SKM-1 (cell line): Measurements from ENCODE around the gene SLC27A5.
"Not testable (repeated sequence)": the region's sequence is repeated elsewhere in the genome, so short reads cannot be mapped to it uniquely, and the experiment has no call there.

Source experiments
- DNase-seq: peaks from one replicate; lab custom pipeline; 2025; ENCODE audit not compliant: unreplicated experiment; lab: John Stamatoyannopoulos, UW

SLC27A5 gene

GRCh38 chr19:58522709-58523108, 10.9 kb upstream of the SLC27A5 start:
- no peak for DNase-seq

- DNase-seq = no peak
Measured at GRCh38 chr19:58521651-58522050, 9.9 kb upstream of the SLC27A5 start.

DNA sequence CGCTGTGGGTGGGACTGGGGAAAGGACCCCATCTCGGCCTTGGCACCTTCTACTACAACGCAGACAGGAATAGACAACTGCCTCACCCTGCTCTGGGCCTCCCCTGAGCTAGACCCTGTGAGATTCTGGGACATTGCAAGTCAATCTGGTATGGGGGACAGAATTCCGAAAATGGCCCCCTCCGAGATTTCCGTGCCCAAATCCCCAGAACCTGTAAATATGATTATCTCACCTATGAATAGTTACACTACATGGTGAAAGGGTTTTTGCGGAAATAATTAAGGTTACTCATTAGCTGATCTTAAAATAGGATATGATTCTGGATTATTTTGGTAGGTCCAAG, 8.4 kb upstream of the SLC27A5 start:
- DNase-seq = no peak

- peak; percentile 66 for DNase-seq
Measured at GRCh38 chr19:58519355-58520256, 7.8 kb upstream of the SLC27A5 start, which contains the start of gene ZBTB45. Gene ZBTB45, minus strand, starts transcription at chr19:58519810. Its CDS starts 2,137 bp downstream, at chr19:58517673.

DNA sequence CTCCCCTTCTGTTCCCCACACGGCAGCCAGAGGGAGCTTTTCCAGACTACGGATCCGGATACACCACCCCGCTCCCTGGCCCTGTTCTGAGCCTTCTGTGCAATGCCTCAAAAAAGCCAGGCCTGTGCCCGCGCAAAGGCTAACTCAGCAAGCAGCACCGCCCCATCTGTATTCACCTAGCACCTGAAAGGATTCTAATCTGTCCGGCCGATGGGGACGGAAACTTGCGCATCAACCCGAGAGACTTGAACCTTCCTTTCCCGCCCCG, 7.2 kb upstream of the SLC27A5 start:
- DNase-seq = peak; percentile 0

DNA sequence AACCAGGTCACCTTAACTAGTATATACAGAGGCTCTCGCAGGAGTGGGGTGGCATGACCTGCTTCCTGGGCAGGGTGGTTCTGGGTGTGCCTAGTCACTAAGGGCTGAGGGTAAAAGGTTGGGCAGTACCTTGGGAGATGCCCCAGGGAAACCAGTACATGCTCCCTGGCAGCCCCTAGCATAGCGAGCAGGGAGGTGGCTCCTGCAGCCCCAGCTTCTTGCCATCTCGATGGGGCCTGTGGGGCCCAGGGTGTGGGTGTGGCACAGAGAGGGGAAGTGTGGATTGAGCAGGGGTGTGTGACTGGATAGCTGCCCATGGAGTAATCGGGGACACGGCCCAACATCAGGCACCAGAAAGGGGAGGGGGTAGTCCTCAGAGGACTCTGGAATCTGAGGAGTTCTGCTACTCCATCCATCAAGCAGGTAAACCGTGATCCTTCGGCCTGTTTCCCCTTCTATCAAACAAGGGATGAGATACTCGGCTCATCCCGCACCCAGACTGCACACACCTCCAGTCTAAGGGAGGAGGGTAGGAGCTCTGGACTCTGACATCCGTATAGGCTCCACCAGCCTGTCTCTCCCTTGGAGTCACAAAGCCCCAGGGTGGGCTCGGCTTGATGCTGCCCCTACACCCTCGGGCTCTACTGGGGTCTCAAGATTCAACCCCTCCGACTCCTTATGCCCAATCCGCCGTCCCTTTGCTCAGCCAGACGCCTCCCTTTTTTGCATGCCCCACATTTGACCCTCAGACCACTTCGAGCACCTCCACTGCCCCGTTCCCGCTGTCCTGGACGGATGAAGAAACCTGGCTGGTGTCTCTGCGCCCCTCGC, 6.7 kb upstream of the SLC27A5 start:
- DNase-seq = no peak

DNA sequence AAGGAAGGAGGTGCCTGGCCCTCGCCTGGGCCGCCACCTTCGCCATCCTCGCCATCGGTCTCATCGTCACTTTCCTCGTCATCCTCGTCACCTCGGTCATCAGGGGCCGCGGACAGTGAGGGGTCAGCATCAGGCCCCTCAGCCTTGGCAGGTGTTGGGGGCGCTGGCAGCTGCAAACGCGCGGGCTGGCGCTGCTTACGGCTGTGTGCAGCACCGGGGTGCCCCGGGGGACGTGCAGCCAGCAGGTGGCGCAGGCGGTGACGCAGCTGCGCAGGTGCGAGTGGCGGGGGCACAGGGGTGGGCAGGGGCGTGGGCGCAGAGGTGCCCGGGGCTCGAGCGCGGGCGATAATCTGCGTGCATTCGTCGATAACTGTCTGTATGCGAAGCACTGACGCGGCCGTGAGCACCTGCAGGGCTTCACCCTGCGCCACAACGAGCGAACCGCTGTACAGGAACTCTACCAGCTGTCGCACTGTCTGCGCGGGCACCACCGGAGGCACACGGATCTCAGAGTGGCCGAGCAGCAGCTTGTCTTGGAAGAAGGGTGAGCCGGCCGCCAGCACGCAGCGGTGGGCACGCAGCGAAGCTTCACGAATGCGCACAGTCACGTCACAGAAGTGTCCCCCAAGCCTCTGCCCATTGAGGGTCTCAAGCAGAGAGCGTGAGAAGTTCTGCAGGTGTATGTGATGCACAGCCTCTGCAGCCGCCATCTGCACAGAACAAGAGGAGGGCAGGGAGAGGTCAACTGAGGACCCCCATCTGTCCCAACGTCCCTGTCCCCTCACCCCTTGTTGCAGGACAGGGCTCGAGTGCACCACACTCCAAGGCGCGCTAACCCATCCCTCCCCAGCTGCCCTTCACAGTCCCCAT, 5.4 kb upstream of the SLC27A5 start:
- no peak for DNase-seq

- no peak for DNase-seq
Measured at GRCh38 chr19:58516246-58516836, 4.5 kb upstream of the SLC27A5 start.

DNA sequence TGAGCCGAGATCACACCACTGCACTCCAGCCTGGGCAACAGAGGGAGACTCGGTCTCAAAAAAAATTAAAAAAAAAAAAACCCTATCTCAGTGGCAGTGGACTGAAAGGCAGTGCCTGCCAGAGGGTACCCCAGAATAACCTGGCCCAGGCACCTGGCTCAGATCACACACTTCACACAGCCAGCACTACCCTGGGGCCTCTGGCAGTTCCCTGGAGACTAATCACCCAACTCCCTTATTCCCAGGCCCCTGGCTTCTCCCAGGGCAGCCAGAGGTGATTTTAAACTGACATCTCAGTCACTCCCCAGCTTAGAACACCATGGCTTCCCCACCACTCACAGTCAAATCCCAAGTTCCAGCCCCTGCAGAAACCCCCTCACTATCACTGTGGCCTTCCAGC, 3.5 kb upstream of the SLC27A5 start:
- DNase-seq = no peak

- no peak for DNase-seq
Measured at GRCh38 chr19:58514564-58515022, 2.8 kb upstream of the SLC27A5 start.

GRCh38 chr19:58513694-58514563, 2.1 kb upstream of the SLC27A5 start:
- peak; percentile 17 for DNase-seq

DNA sequence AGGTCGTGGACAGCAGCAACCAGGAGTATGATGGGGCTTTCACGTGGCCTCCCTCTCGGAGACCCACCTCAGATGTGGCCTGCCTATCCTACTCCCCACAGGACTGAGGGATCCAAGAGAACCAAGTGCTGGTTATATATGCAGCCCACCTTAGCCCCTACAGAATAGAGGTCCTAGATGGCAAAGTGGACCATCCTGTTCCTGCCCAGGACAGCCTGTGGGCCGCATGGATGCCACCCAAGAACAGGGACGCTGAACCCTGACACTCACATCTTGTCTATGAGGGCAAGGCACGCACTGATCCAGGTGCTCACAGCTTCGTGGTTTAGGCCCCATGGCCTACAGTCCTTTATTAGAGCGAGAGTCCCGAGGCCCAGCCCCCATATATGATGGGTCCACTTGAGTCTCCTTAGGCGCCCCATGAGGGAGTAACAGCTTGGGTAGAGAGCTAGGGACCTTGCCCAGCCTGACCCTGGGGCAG, 1.5 kb upstream of the SLC27A5 start:
- no peak for DNase-seq

DNA sequence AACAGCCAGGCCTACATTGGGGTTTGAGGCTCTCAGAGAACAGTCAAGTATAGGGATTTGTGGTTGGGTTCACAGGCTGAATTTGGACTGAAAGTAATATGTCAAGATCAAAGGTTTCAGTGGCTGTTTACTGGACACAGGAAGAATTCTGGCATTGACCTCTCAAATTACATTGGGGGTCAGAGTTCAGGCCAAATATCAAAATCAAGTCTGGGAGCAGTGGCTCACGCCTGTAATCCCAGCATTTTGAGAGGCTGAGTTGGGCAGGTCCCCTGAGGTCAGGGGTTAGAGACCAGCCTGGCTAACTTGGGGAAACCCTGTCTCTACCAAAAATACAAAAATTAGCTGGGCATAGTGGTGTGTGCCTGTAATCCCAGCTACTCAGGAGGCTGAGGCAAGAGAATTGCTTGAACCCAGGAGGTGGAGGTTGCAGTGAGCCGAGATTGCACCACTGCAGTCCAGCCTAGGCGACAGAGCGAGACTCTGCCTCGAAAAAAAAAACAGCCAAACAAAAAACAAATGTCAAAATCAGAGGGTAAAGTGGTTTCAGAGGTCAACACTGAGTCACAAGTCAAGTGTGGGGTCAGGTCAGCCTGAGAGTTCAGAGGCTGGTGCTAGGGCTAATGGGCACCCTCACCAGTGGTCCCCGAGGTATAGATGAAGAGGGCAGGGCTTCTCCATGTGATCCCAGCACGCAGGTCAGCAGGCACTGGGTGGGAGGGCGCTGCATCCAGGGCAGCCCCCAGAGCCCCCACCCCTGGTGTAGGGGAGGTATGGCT, 1.5 kb downstream of the SLC27A5 start:
- DNase-seq = no peak

- no peak for DNase-seq
Measured at GRCh38 chr19:58509731-58510083, 2.1 kb downstream of the SLC27A5 start.

DNA sequence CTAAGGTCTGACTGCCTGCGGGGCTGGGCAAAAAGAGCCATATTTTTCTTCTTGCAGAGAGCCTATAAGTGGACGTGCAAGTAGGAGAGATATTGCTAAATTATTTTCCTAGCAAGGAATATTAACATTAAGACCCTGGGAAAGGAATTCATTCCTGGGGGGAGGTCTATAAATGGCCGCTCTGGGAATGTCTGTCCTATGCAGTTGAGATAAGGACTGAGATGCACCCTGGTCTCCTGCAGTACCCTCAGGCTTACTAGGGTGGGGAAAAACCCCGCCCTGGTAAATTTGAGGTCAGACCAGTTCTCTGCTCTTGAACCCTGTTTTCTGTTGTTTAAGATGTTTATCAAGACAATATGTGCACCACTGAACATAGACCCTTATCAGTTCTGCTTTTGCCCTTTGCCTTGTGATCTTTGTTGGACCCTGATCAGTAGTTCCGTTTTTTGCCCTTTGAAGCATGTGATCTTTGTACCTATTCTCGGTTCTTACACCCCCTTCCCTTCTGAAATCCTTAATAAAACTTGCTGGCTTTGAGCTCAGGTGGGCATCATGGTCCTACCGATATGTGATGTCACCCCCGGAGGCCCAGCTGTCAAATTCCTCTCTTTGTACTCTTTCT, 4.1 kb downstream of the SLC27A5 start:
- DNase-seq = not testable (repeated sequence)

DNA sequence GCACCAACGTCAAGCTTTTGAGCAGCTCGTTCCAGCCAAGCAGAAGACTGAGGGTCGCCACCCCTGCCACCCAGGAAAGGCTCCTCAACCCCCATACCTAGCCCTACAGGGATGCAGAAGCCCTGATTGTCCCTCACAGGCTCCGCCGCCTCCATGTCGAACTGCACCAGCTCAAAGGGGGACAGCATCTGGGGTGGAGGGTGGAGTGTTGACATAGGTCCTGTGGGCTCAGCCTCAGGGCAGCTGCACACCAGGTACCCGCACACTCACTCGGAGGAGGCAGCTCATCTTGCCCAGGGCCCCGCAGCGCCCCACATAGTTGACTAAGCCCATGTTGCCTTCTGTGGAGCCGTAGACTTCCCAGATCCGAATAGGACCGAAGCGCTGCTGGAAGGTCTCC, 11.6 kb downstream of the SLC27A5 start:
- DNase-seq = no peak

- peak; percentile 88 for DNase-seq
Measured at GRCh38 chr19:58499021-58499927, 12.5 kb downstream of the SLC27A5 start.
